Adrenal gland (tissue), 12 donors: ENCODE data around the gene NPAS3. TPM values are rescaled to one million over a fixed set of nuclear protein-coding genes. Genes with fewer than 3 reads are reported as not detected.
A peak's percentile ranks its signal among the peaks of the same experiment; 100 is the strongest.

Source experiments
- DNase-seq, 7 donors: peaks; one replicate each; pipeline ENCODE4 v3.0.0-alpha.2; 2019 to 2020
- H3K27ac ChIP-seq, 5 donors: fragments of 200-600 bp; sonication (generic) in 4 of 5; 1 replicate in 3 of 5; 2 replicates in 2 of 5; pipeline versions ENCODE4 v1.5.1 to v1.8.0; 2016 to 2020; ENCODE audit warnings: mild to moderate bottlenecking in 1 of 5
- H3K27me3 ChIP-seq: fragments of 200-600 bp; 2 replicates; pipeline ENCODE4 v1.8.0; 2021
- H3K36me3 ChIP-seq, 2 donors: fragments of 200-600 bp; replicated peaks in 1 of 2; 1 replicate in 1 of 2; 2 replicates in 1 of 2; pipeline versions ENCODE4 v1.5.1 to v1.8.0; 2018 to 2022
- H3K4me1 ChIP-seq, 2 donors: fragments of 200-600 bp; replicated peaks in 1 of 2; 1 replicate in 1 of 2; 2 replicates in 1 of 2; pipeline versions ENCODE4 v1.5.1 to v1.8.0; 2018 to 2021
- H3K4me3 ChIP-seq, 4 donors: fragments of 200-600 bp; sonication (generic) in 3 of 4; one replicate each; pipeline ENCODE4 v1.5.1; 2016 to 2018
- H3K9me3 ChIP-seq, 3 donors: fragments of 200-600 bp; sonication (generic) in 1 of 3; replicated peaks in 1 of 3; 1 replicate in 2 of 3; 2 replicates in 1 of 3; pipeline versions ENCODE4 v1.5.1 to v1.8.0; 2016 to 2021
- POLR2A ChIP-seq, 2 donors: fragments of 450-650 bp; IDR thresholded peaks; one replicate each; pipeline ENCODE4 v1.6.1; 2017; ENCODE audit warnings: antibody characterized with exemption in 2 of 2, mild to moderate bottlenecking in 2 of 2, moderate library complexity in 1 of 2
- WGBS, 4 donors: extraction: QIAGEN DNeasy Blood & Tissue Kit in 2 of 4; methylation state at CpG; one replicate each; pipeline versions ENCODE4 v1.1.5 to v1.1.7; 2013 to 2017; 5-methylcytosine and 5-hydroxymethylcytosine counted together
- intact Hi-C, 2 donors: fragments of 100-400 bp; cut with DNase I; formaldehyde crosslinking; loops; one replicate each; pipeline versions ENCODE4 v1.14.1 to v1.15.0; 2022 to 2023
- polyA plus RNA-seq, 3 donors: library from polyadenylated mRNA; stranded (reverse); fragments of 200-250 nt in 2 of 3; fragments of 350-450 nt in 1 of 3; fragmentation: Illumina TruSeq in 1 of 3; extraction: RNeasy Lipid Tissue Mini Kit (QIAGEN cat#74804) in 1 of 3; gene quantifications; one replicate each; pipeline ENCODE4 v1.2.3, GENCODE V29; 2013 to 2014
- total RNA-seq, 9 donors: library from RNA; depleted of rRNA in 4 of 9; stranded (reverse); fragments of >200 nt in 4 of 9; fragments of 120-200 nt in 1 of 9; fragmentation: NEBNext Ultra II Directional in 1 of 9; extraction: Animal tissue kit (Norgen Biotek cat#: 25700) in 1 of 9; gene quantifications; one replicate each; pipeline versions ENCODE4 v1.1.0 to v1.2.4, GENCODE V29; 2013 to 2023
- TF ChIP-seq, protein P1 (sequence below), 6 experiments: fragments of 450-650 bp in 4 of 6; fragments of 200-600 bp in 2 of 6; sonication (generic) in 1 of 6; IDR thresholded peaks; 1 replicate in 5 of 6; 2 replicates in 1 of 6; pipeline versions ENCODE4 v1.5.1 to v1.8.0; 2016 to 2021; ENCODE audit warnings: antibody characterized with exemption in 6 of 6, mild to moderate bottlenecking in 2 of 6, moderate library complexity in 1 of 6
- donor health status: healthy with polysubstance abuse.
- donor health status: Bipolar disorder and iron deficiency.
- donor health status: DM: yes; HTN: yes; CAD: no.
- donor health status: DM: no; HTN: no; CAD: no.
- donor health status: DM: no; HTN: no; CAD: no.
- donor health status: DM: yes; HTN: yes; CAD: no.

Gene NPAS3
- total and polyA plus RNA-seq, 12 donors, result 0.36 to 7.5 (median 1.5) TPM

DNA sequence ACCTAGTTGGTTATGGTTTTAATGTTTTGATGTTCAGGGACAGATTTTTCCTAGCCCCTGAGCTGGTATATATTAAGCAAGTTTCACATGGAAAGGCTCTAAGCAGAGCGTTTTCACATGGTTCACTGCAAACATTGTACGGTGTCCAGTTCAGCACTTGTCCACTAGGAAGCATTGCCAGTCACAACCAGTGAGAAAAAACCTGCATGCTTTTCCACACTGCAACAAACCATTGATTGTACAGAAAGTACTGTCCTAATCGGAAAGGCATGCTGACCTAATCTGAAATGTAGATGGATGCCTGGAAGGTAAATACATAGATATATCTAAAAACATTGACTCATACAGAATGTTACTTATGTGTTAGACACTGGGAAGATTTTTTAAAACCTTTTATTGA is 25.0 kb upstream of the NPAS3 start:
- Histone ChIP-seq H3K36me3 (no peaks in the 10 kb centered on the region), H3K27me3 (no peaks in the 10 kb centered on the region), H3K4me3 (no peak overlapping the region), H3K9me3 (no peaks in the 10 kb centered on the region), H3K27ac (no peak overlapping the region), H3K4me1 (no peaks in the 10 kb centered on the region)
- DNase-seq, result no peak
- intact Hi-C loops, result no loop called here
- TF ChIP-seq, protein P1, sequence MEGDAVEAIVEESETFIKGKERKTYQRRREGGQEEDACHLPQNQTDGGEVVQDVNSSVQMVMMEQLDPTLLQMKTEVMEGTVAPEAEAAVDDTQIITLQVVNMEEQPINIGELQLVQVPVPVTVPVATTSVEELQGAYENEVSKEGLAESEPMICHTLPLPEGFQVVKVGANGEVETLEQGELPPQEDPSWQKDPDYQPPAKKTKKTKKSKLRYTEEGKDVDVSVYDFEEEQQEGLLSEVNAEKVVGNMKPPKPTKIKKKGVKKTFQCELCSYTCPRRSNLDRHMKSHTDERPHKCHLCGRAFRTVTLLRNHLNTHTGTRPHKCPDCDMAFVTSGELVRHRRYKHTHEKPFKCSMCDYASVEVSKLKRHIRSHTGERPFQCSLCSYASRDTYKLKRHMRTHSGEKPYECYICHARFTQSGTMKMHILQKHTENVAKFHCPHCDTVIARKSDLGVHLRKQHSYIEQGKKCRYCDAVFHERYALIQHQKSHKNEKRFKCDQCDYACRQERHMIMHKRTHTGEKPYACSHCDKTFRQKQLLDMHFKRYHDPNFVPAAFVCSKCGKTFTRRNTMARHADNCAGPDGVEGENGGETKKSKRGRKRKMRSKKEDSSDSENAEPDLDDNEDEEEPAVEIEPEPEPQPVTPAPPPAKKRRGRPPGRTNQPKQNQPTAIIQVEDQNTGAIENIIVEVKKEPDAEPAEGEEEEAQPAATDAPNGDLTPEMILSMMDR (IDR thresholded peaks at IDR 0.05), result peak in 2 of 6 experiments; percentile 13 to 14
- no peak for TF ChIP-seq POLR2A (IDR thresholded peaks at IDR 0.05)
- 56 to 78% (median 60%) methylated on average over 3 of the region's 3 CpGs for WGBS, 4 donors

DNA sequence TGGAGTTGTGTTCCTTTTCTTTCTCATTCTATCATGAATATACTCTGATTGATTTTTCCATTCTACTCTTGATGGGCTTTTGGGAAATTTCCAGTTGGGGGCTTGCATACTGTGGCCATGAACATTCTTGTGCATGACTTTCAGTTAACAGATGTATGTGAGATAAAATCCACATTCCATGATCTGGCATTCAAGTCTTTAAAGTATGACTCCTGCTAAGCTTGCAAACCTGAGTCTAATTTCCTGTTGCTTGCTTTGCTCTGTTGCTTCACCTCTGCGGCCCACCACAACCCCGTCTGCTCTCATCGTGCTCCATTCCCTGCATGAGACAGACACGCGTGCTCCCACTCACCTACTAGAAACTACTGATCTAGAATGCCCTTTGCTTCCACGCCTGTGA is 24.3 kb upstream of the NPAS3 start:
- intact Hi-C loops, result no loop called here
- H3K27me3 ChIP-seq, result no peaks in the 10 kb centered on the region
- no peak for TF ChIP-seq POLR2A (IDR thresholded peaks at IDR 0.05)
- TF ChIP-seq, protein P1 (IDR thresholded peaks at IDR 0.05), result no peak
- H3K4me3 ChIP-seq, result no peak overlapping the region
- no peaks in the 10 kb centered on the region for H3K36me3 ChIP-seq
- no peaks in the 10 kb centered on the region for H3K9me3 ChIP-seq
- WGBS, 4 donors, result 91 to 94% (median 92%) methylated on average over 6 of the region's 6 CpGs
- DNase-seq, result no peak
- H3K27ac ChIP-seq, result no peak overlapping the region
- no peaks in the 10 kb centered on the region for H3K4me1 ChIP-seq

DNA sequence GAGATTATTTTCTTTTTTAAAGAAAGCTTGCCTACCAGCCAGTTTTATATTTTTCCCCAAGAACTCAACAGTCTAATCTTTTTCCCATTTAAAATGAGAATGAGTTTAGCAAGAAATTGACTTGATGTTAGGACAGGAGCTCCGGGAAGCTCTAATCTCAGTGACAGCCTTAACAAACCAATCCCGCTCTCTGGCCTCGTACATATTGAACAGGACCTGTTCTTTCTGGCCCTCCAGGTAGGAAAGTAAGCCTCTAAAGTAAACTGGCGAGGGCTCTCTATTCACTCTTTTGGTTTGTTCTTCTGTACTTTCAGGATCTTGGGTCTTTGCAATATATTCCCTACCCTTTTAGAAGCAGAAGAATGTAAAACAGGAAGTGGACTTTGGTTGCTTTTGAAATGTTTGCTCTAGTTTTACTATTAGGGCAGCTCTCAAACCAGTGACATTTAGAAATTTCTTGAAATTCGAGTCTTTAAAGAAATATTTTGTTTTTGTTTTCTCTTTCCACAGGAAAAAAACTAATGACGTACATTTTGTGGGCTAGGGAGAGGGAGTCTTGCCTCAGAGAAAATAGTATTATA is 17.9 kb upstream of the NPAS3 start:
- no peaks in the 10 kb centered on the region for H3K36me3 ChIP-seq
- intact Hi-C loops, result no loop called here
- H3K4me3 ChIP-seq, result no peak overlapping the region
- WGBS, 4 donors, result 65 to 84% (median 71%) methylated on average over 6 of the region's 6 CpGs
- TF ChIP-seq POLR2A (IDR thresholded peaks at IDR 0.05), result no peak
- TF ChIP-seq, protein P1 (IDR thresholded peaks at IDR 0.05), result no peak
- no peaks in the 10 kb centered on the region for H3K4me1 ChIP-seq
- peaks cover 4% of the 10 kb centered on the region for H3K27me3 ChIP-seq
- H3K27ac ChIP-seq, result no peak overlapping the region
- H3K9me3 ChIP-seq, result no peaks in the 10 kb centered on the region
- DNase-seq, result no peak

DNA sequence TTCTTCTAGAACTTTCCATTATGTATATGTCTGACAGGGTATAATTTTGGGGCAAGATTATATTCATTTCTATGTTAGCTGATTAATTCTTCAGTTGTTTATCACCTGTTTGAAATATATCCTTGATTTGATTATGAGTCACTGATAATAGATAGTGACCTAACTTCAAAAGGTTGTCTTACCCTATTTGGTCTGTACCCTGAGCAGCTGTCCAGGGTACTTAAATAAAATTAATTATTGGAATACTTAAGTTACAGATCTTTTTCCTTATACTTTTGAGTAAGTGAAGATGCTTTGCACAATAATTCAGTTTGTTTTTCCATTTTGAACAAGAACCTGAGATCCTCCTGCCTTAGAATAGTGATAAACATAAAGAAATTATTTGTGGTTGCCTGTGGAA is 13.2 kb upstream of the NPAS3 start:
- H3K36me3 ChIP-seq, result no peaks in the 10 kb centered on the region
- TF ChIP-seq, protein P1 (IDR thresholded peaks at IDR 0.05), result no peak
- TF ChIP-seq POLR2A (IDR thresholded peaks at IDR 0.05), result no peak
- no peaks in the 10 kb centered on the region for H3K4me1 ChIP-seq
- H3K9me3 ChIP-seq, result no peaks in the 10 kb centered on the region
- intact Hi-C loops, result no loop called here
- no peak overlapping the region for H3K27ac ChIP-seq
- H3K4me3 ChIP-seq, result no peak overlapping the region
- H3K27me3 ChIP-seq, result peaks cover 7% of the 10 kb centered on the region
- no peak for DNase-seq
